HG03575 (cell line): Measurements from ENCODE around the gene PHF21B.

Experiments
- ATAC-seq: cut with Tn5 transposase; IDR thresholded peaks from one replicate; pipeline ENCODE4 v1.9.1; 2021; ENCODE audit not compliant: unreplicated experiment, insufficient number of reproducible peaks, low FRiP score; ENCODE audit errors: extremely low read depth

PHF21B gene

DNA sequence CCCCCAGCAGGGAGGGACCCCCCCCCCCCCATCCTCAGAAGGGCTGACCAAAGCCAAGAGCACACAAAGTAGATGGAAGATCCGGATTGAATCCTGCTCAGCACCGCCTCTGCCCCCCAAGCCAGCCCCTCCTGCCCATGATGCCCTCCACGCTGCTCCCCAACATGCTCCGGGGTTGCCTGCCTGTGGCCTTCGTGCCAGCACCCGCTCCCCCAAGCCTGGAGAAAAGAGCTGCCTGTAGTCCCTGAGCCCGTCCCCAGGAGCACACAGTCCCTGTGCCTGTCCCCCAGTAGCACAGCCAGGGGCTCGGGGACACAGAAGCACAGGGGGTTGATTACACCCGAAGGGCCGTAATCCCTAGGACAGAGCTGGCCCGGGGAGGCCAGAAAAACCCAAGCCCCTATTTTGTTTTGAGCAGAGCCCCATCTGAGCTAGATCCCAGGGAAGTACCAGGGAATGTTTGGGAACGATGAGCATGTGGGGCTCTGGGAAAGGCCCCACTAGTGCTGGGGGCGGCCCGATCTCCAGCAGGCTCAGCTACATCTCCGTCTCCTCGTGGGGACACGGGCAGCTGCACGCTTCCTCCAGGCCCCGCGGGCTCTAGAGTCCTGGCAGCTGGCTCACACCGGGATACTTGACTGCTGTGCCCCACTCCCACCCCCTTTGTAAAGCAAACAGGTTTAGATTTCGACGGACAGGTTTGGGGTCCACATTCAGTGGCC, 66.7 kb downstream of the PHF21B start:
- no peak for ATAC-seq

DNA sequence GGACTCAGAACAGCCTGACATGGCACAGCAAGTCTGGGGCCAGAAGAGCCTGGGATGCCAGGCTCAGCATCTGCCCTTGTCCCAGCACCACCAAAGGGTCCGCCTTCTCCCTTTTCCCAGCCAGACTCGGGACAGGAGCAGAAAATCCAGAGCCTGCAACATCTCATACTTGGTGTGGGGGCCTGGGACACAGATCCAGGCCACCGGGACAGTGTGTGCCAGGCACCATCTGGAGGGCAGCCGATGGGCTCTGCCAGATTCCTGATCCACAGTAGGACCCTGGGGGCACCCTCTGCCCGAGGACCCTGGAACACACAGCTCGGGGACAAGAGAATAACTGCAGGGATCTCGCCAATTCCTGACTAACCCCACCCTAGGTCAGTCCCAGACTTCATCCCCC, 67.7 kb downstream of the PHF21B start:
- no peak for ATAC-seq

DNA sequence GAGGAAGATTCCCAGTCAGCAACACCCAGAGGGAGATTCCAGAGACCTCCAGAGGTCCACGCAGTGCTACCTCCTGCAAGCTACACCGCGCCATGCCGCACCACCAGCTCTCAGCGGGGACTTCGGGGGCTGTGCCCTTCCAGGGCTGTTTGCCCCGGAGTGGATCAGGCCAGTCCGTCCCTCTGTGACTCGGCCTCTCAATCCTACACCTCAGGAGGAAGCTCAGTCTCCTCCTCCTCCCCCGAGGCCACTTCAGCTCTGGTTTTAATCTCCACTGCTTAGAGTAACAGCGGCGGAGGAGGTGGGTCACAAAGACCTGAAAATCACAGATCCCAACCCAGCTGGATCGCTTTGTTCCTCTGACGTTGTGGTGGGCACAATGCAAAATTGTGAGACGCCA, 68.6 kb downstream of the PHF21B start:
- no peak for ATAC-seq

DNA sequence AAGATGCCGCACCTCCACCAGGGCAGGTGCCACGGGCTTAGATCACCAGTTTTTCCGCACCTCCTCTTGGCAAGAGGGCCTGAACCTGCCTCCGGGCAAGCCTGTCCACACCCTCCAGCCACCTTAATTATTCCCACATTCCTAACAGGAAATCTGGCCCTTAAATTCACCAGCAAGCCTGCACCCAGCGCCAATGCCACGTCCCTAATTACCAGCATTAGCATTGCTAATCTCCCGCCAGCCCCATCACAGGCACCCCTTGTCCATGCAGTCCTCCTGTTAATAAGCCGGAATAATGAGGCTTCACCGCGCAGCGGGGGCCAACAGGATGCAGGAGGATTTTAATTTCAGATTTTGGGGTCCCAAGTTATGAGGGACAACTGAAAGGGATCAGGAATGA, 69.7 kb downstream of the PHF21B start:
- no peak for ATAC-seq

DNA sequence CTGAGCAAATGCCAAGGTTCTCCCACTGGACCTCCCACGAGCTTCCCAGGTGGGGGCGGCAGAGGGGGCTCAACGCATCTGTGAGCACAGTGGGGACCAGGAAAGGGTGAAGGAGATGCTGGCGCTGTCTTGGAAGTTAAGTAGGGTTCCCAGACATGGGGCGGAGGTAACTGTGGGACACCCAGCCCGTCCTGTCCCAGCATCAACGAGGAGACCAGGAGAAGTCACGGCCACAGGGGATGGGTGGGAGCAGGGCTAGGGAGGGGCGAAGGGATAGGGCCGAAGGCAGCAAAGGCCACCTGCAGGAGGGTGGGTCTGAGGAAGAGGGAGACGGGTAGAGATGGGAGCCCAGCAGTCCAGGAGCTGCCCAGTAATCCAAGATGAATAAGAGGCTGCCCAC, 70.4 kb downstream of the PHF21B start:
- ATAC-seq = no peak

DNA sequence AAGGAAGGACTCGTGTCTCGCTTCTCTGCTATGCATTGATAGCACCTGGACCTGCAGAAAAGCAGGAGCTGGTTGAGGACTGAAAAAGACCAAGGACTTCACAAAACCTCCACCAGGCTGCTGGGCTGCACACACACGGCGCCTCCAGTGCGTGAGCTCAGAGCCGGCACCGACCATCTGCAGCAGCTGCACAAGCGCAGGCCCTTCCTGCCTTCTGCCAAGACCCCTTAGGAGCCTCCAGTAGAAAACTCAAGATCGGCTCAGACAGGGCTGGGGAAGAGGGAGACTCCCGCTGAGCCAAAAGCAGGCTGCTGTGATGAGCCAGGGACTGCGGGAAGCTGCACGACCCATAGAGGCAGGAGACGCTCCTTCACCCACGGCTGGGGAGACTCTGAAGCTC, 70.9 kb downstream of the PHF21B start:
- no peak for ATAC-seq

DNA sequence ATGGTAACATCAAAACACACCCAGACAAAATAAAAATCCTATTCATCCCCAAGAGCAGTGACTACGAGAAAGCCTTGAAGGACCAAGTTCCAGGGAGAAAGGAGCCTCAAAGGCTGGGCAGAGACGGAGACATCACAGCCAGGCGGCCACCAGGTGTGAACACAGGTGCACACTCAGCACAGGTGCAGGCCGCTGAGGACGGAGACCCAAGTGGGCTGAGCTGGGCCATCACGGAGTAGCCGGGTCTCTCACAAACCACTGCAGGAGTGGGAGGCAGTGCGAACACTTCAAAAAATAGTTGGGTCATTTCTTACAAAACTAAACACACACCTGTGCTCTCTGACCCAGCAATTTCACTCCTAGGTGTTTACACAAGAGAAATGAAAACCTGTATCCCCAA, 72.6 kb downstream of the PHF21B start:
- no peak for ATAC-seq

DNA sequence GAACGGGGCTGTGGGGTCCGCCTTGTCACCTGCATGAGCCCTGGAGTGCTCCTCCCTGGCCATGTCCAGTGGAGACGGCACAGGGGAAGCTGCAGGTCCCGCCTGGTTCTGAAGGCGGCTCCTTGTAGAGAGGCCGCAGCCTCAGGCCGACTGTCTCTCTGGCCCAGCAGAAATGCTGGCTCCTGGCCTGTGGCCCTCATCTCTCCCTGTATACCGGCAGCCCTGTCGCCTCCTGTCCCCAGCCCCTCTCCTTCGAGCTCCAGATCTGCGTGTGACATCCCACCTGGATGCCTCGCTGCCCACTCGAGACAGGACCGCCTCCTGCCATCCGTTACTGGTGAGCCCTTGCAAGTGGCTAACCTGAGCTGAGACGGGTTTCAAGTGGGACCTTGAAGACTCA, 73.6 kb downstream of the PHF21B start:
- ATAC-seq = no peak

DNA sequence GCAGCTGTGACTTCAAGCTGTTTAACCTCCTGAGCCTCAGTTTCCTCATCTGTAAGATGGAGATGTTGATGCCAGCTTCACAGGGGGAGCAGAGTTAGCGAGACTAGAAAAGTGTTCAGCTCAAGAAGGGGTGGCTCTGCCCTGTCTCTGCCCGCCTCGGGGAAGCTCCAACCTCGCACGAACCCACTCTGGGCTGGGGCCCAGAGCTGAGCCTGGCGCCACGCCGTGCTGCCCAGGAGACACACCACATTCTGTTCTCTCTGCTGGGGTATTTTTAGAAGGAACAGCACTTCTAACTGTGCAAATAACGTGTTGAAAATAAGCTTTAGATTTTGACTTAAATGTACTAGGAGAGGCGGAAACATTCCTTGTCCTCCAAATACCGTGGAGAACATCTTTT, 74.1 kb downstream of the PHF21B start:
- ATAC-seq = no peak

DNA sequence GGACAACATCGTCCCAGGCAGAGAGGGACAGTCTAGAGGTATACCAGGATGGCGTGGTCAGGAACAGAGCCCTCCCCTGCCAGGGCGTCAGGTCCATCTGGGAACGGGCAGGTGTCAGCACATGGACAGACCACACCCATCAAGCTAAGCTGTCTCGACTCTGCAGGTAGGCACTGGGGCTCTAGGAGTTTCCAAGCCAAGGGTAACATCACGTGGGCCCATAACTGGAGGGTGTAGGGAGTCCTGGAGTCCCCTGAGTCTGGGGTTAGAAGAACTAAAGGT, 75.4 kb downstream of the PHF21B start:
- no peak for ATAC-seq

DNA sequence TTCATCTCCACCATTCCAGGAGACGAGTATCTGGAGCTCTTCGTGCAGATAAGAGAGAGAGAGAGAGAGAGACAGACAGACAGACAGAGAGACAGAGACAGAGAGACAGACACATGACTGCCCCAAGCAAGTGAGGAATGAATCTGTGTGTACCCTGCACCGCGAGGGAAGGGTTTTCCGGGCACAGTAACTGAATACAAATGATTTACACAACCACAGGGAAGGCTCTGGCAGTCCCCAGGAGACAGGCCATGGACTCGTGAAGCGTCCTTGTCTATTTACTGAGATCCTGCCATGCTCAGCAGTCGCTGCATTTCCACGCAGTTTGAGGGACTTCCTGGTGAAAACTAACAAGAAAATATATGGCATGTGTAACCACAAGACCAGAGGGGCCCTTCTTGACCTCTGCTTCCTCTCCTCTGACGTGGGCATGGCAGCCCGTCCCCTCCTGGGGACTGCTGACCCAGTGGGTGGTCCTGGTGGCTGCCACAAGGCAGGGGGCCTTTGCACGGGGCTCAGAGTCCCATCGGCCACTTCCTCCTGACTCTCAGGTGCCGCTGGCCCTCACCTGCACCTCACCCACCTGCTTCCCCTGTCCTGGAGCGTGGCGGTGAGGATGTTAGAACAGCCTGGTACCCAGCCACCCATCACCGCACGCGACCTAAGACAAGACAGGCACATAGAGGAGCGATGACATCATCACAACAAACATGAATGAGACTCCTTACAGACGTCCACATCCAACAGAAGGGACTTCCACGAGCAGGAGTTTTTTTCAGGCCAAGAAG, 75.9 kb downstream of the PHF21B start:
- no peak for ATAC-seq

DNA sequence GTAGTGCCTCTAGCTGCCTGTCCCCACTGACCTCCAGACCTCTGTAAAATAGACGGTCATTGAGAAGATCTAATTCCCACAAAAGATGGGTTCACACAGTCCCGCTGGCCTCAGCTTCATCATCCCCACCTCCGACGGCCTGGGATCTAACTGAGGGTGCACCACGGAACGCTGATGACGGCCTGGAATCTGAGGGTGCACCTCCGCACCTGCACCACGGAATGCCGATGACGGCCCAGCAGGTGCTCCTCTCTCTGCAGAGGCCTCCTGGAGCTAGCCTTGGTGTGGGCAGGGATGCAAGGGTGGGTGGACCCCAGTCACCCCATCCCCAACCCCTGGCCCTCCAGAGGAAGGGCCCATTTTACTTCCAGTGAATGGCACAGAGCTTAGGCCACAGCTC, 77.3 kb downstream of the PHF21B start:
- ATAC-seq = no peak

DNA sequence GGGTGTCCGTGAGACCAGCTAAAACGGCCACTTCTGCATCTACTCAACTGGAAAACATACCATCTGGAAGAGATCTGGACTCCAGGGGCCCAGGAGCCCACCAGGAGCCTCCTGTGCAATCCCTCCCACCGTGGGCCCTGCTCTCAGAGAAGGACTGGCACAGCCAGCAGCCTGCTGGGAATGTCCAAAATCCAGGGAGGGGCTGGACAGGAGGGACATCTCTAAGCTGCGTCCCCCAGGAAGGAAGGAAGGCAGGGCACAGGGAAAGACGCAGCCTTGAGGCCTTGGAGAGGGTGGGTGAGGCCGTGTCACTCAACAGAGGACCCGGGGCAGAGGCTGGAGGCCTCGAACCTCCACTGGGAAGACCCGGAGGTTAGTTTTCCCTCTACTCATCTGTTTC, 78.0 kb downstream of the PHF21B start:
- no peak for ATAC-seq

DNA sequence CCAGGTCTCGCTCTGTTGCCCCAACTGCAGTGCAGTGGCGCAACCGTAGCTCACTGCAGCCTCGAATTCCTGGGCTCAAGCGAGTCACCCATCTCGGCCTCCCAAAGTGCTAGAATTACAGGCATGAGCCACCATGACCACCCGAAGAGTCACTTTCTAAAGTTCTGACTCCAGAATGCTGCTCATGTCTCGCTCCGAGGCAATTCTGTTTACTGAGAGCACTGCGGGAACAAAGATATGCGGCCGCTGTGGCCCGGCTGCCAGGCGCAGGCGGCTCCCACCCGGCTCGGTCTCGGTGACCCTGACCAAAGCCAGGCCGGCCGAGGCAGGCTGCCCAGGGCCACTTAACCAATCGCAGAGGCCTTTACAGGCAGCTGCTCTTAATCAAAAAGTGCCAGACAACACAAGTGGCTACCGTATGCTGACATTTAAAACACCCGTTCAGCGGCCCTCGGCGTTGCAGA, 78.7 kb downstream of the PHF21B start:
- ATAC-seq = no peak

DNA sequence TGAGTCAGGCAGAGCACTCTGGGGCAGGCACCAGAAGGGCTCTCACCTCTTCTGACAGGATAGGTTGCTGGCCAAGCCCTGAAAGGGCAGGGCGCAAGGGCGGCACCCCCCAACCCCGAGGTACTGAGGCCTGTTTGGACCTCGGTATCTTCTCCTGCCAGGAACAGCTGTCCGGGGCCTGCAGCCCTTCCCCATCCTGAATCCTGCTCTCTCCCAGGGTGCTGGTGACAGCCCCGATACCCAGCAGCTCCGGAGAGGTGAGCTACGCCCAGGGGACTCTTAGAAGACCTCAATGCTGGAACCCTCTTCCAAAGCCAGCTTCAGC, 79.1 kb downstream of the PHF21B start:
- ATAC-seq = no peak

DNA sequence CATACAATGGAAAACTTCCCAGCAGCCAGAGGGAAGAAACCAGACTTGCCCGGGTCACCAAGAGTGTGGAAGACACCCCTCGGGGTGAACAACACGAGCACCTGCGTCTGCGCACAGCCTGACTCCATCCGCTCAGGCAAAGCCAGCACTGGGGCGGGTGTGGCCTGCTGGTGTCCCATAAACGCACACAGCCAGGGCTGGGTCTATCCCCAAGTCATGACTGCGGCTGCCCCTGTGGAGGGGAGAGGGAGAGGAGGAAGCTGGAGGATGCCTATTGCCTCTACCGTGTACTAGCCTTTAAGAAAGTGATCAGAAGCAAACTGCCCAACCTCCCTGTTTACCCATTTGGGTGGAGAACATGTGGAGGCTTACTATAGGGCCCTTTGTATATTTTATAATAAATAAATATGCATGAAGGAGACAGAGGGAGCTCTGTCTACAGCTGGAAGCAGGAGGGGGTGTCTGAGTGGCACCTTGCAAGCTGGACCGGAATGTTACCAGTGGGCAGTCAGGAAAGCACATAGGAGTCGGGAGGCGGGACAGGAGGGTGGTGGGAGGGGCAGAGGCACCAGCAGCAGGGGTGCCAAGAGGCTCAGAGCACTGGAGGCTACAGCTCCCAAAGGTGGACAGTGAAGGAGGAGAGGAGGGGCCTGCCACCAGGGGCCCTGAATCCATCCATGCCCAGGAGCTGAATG, 79.6 kb downstream of the PHF21B start:
- ATAC-seq = no peak

DNA sequence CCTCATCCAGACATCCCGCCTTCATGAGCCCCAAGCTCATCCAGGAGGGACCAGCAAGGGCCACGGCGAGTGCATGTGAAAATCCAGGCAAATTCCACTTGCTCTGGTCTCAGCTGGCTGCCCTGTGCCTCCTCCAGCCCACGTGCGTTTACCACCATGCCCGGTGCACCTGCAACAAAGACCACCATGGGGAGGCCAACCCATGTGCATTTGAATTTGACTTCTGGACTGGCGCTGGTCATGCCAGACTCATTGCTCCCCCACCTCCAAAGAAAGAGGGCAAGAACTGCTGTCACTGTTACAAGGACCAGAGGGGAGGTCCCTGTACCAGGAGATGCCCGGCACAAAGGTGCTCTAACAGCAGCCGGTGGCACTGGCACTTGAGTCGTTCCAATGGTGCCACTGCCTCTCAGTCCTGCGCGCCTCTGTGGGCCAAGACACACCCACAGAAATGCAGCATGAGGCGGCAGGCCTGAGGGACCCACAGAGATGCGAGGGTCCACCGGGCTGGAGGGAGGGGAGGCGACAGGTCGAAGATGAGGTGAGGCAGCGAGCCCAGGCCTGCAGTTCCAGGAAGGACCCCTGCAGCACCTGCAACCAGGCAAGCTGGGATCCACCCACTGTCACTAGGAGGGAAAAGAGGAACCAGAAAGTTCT, 80.3 kb downstream of the PHF21B start:
- ATAC-seq = no peak

DNA sequence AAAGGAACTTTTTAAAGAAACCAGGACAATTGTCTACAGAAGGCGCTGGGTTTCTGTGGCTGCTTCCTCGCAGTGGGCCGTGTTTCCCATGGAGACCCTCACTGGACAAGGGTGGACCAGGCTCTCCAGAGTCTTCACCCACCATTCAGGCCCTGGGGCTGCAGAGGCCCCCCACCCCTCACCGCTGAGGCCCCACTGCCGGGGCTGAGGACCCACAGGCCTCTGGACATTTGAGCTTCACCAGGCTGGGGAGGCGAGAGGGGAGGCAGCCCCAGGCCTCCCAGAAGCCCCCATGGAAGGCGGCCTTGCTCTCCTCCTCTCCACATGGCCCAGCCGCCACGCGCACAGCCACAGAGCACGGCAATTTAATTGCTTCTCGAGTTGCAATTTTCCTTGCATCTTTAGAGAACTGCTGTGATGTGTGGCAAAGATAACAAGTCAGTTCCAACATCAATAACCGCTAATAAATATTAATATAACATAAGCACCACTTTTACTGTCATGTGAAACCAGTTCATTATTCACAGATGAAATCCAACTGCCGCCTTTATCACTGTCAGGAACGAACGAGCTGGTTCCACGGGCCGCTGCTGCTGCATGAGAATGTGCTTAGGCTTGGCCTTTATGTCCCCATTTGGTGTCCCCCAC, 81.0 kb downstream of the PHF21B start:
- no peak for ATAC-seq

DNA sequence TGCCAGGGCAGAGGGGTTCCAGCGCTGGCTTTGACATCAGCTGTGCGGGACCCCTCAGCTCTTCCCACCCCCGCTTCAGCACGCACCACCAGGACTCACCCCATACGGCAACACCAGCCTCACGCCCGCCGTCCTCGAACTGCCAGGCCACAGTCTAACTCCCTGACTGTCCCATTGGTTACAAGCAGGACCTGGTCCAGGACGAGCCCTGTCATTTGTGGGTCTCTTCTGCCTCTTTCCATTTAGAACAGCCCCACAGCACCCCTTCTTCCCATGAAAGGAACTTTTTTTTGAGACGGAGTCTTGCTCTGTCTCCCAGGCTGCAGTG, 81.7 kb downstream of the PHF21B start:
- ATAC-seq = no peak
